HG03460 (cell line): ENCODE results near the gene STRN4.
"Not testable (repeated sequence)": the region's sequence is repeated elsewhere in the genome, so short reads cannot be mapped to it uniquely, and the experiment has no call there.

ENCODE experiments used
- ATAC-seq: cut with Tn5 transposase; IDR thresholded peaks from one replicate; pipeline ENCODE4 v1.9.1; 2021; ENCODE audit not compliant: unreplicated experiment

Gene STRN4

GRCh38 chr19:46715975-46716671, 30.1 kb downstream of the STRN4 start:
- ATAC-seq: no peak

GRCh38 chr19:46715620-46715974, 30.7 kb downstream of the STRN4 start:
- no peak for ATAC-seq

- ATAC-seq: no peak
Observed at GRCh38 chr19:46714444-46715106, 31.7 kb downstream of the STRN4 start.

- ATAC-seq: no peak
Observed at GRCh38 chr19:46713781-46714443, 32.3 kb downstream of the STRN4 start.

- not testable (repeated sequence) for ATAC-seq
Observed at GRCh38 chr19:46712768-46713338, 33.4 kb downstream of the STRN4 start.

- ATAC-seq: no peak
Observed at GRCh38 chr19:46710687-46711086, 35.6 kb downstream of the STRN4 start.

GRCh38 chr19:46704379-46705076, 41.7 kb downstream of the STRN4 start:
- ATAC-seq: no peak

GRCh38 chr19:46700704-46701103, 45.5 kb downstream of the STRN4 start:
- ATAC-seq: no peak

GRCh38 chr19:46698395-46699321, 47.6 kb downstream of the STRN4 start:
- no peak for ATAC-seq

- no peak for ATAC-seq
Observed at GRCh38 chr19:46697204-46697960, 48.9 kb downstream of the STRN4 start.

GRCh38 chr19:46696866-46697203, 49.4 kb downstream of the STRN4 start:
- no peak for ATAC-seq

- ATAC-seq: no peak
Observed at GRCh38 chr19:46696052-46696451, 50.2 kb downstream of the STRN4 start.

GRCh38 chr19:46693760-46694159, 52.5 kb downstream of the STRN4 start:
- no peak for ATAC-seq

- ATAC-seq: no peak
Observed at GRCh38 chr19:46692918-46693722, 53.1 kb downstream of the STRN4 start.

- no peak for ATAC-seq
Observed at GRCh38 chr19:46691948-46692347, 54.3 kb downstream of the STRN4 start.

- no peak for ATAC-seq
Observed at GRCh38 chr19:46691104-46691503, 55.1 kb downstream of the STRN4 start.

- ATAC-seq: no peak
Observed at GRCh38 chr19:46689358-46689757, 56.9 kb downstream of the STRN4 start.

- no peak for ATAC-seq
Observed at GRCh38 chr19:46687438-46688145, 58.7 kb downstream of the STRN4 start.
